ENCODE results near the gene RNF123.

RNF123 gene

GRCh38 chr3:49699281-49699979, 10.1 kb downstream of the RNF123 start:
- no peak overlapping the region for H3K4me3 ChIP-seq (ENCODE audit: low read length)
- no peak overlapping the region for H3K4me2 ChIP-seq (ENCODE audit: low read length)
- H3K36me3 ChIP-seq (ENCODE audit: insufficient read depth, low read length) = peaks cover 29% of the 10 kb centered on the region
- no peaks in the 10 kb centered on the region for H3K27me3 ChIP-seq (ENCODE audit: control insufficient read depth, insufficient read depth, low read length)
- H3K9me3 ChIP-seq (replicated peaks; ENCODE audit: low read length) = no peaks in the 10 kb centered on the region
- no peaks in the 10 kb centered on the region for H3K4me1 ChIP-seq (ENCODE audit: control insufficient read depth, insufficient read depth, low read length)
- H3K9ac ChIP-seq (ENCODE audit: low read depth, low read length) = no peak overlapping the region

- Histone ChIP-seq H3K4me2 (ENCODE audit: low read length) (no peak overlapping the region), H3K27me3 (ENCODE audit: control insufficient read depth, insufficient read depth, low read length) (no peaks in the 10 kb centered on the region), H3K9ac (ENCODE audit: low read depth, low read length) (no peak overlapping the region), H3K36me3 (ENCODE audit: insufficient read depth, low read length) (peaks cover 32% of the 10 kb centered on the region), H3K4me1 (ENCODE audit: control insufficient read depth, insufficient read depth, low read length) (no peaks in the 10 kb centered on the region), H3K9me3 (replicated peaks; ENCODE audit: low read length) (no peaks in the 10 kb centered on the region), H3K4me3 (ENCODE audit: low read length) (no peak overlapping the region)
Observed at GRCh38 chr3:49700014-49700413, 10.7 kb downstream of the RNF123 start.

- peaks cover 32% of the 10 kb centered on the region for H3K36me3 ChIP-seq (ENCODE audit: insufficient read depth, low read length)
- H3K9ac ChIP-seq (ENCODE audit: low read depth, low read length) = no peak overlapping the region
- H3K27me3 ChIP-seq (ENCODE audit: control insufficient read depth, insufficient read depth, low read length) = no peaks in the 10 kb centered on the region
- H3K9me3 ChIP-seq (replicated peaks; ENCODE audit: low read length) = no peaks in the 10 kb centered on the region
- no peak overlapping the region for H3K4me2 ChIP-seq (ENCODE audit: low read length)
- no peaks in the 10 kb centered on the region for H3K4me1 ChIP-seq (ENCODE audit: control insufficient read depth, insufficient read depth, low read length)
- no peak overlapping the region for H3K4me3 ChIP-seq (ENCODE audit: low read length)
Observed at GRCh38 chr3:49700453-49701128, 11.2 kb downstream of the RNF123 start.

GRCh38 chr3:49701388-49702077, 12.2 kb downstream of the RNF123 start:
- Histone ChIP-seq H3K9me3 (replicated peaks; ENCODE audit: low read length) (no peaks in the 10 kb centered on the region), H3K4me3 (ENCODE audit: low read length) (no peak overlapping the region), H3K4me2 (ENCODE audit: low read length) (no peak overlapping the region), H3K36me3 (ENCODE audit: insufficient read depth, low read length) (peaks cover 35% of the 10 kb centered on the region), H3K27me3 (ENCODE audit: control insufficient read depth, insufficient read depth, low read length) (no peaks in the 10 kb centered on the region), H3K4me1 (ENCODE audit: control insufficient read depth, insufficient read depth, low read length) (no peaks in the 10 kb centered on the region), H3K9ac (ENCODE audit: low read depth, low read length) (no peak overlapping the region)

GRCh38 chr3:49702672-49703071, 13.3 kb downstream of the RNF123 start:
- H3K4me3 ChIP-seq (ENCODE audit: low read length) = no peak overlapping the region
- no peaks in the 10 kb centered on the region for H3K4me1 ChIP-seq (ENCODE audit: control insufficient read depth, insufficient read depth, low read length)
- H3K4me2 ChIP-seq (ENCODE audit: low read length) = no peak overlapping the region
- no peak overlapping the region for H3K9ac ChIP-seq (ENCODE audit: low read depth, low read length)
- no peaks in the 10 kb centered on the region for H3K27me3 ChIP-seq (ENCODE audit: control insufficient read depth, insufficient read depth, low read length)
- H3K9me3 ChIP-seq (replicated peaks; ENCODE audit: low read length) = no peaks in the 10 kb centered on the region
- H3K36me3 ChIP-seq (ENCODE audit: insufficient read depth, low read length) = peaks cover 36% of the 10 kb centered on the region

- H3K36me3 ChIP-seq (ENCODE audit: insufficient read depth, low read length) = peaks cover 36% of the 10 kb centered on the region
- no peaks in the 10 kb centered on the region for H3K27me3 ChIP-seq (ENCODE audit: control insufficient read depth, insufficient read depth, low read length)
- no peak overlapping the region for H3K4me2 ChIP-seq (ENCODE audit: low read length)
- no peak overlapping the region for H3K9ac ChIP-seq (ENCODE audit: low read depth, low read length)
- no peak overlapping the region for H3K4me3 ChIP-seq (ENCODE audit: low read length)
- no peaks in the 10 kb centered on the region for H3K4me1 ChIP-seq (ENCODE audit: control insufficient read depth, insufficient read depth, low read length)
- H3K9me3 ChIP-seq (replicated peaks; ENCODE audit: low read length) = no peaks in the 10 kb centered on the region
Observed at GRCh38 chr3:49703443-49703927, 14.1 kb downstream of the RNF123 start.

GRCh38 chr3:49703956-49704355, 14.6 kb downstream of the RNF123 start:
- Histone ChIP-seq H3K9ac (ENCODE audit: low read depth, low read length) (no peak overlapping the region), H3K36me3 (ENCODE audit: insufficient read depth, low read length) (peaks cover 36% of the 10 kb centered on the region), H3K9me3 (replicated peaks; ENCODE audit: low read length) (no peaks in the 10 kb centered on the region), H3K4me3 (ENCODE audit: low read length) (no peak overlapping the region), H3K4me1 (ENCODE audit: control insufficient read depth, insufficient read depth, low read length) (no peaks in the 10 kb centered on the region), H3K27me3 (ENCODE audit: control insufficient read depth, insufficient read depth, low read length) (no peaks in the 10 kb centered on the region), H3K4me2 (ENCODE audit: low read length) (no peak overlapping the region)

GRCh38 chr3:49704629-49705028, 15.3 kb downstream of the RNF123 start:
- Histone ChIP-seq H3K36me3 (ENCODE audit: insufficient read depth, low read length) (peaks cover 34% of the 10 kb centered on the region), H3K9ac (ENCODE audit: low read depth, low read length) (no peak overlapping the region)

GRCh38 chr3:49705390-49705960, 16.1 kb downstream of the RNF123 start:
- Histone ChIP-seq H3K27me3 (ENCODE audit: control insufficient read depth, insufficient read depth, low read length) (no peaks in the 10 kb centered on the region), H3K4me2 (ENCODE audit: low read length) (no peak overlapping the region), H3K9ac (ENCODE audit: low read depth, low read length) (no peak overlapping the region), H3K4me3 (ENCODE audit: low read length) (no peak overlapping the region), H3K9me3 (replicated peaks; ENCODE audit: low read length) (no peaks in the 10 kb centered on the region), H3K36me3 (ENCODE audit: insufficient read depth, low read length) (peaks cover 28% of the 10 kb centered on the region), H3K4me1 (ENCODE audit: control insufficient read depth, insufficient read depth, low read length) (no peaks in the 10 kb centered on the region)

More at GRCh38 chr3:49704629-49705028, 15.3 kb downstream of the RNF123 start:
- H3K9me3 ChIP-seq (replicated peaks; ENCODE audit: low read length) = no peaks in the 10 kb centered on the region
- no peak overlapping the region for H3K4me3 ChIP-seq (ENCODE audit: low read length)
- no peaks in the 10 kb centered on the region for H3K27me3 ChIP-seq (ENCODE audit: control insufficient read depth, insufficient read depth, low read length)
- no peaks in the 10 kb centered on the region for H3K4me1 ChIP-seq (ENCODE audit: control insufficient read depth, insufficient read depth, low read length)
- no peak overlapping the region for H3K4me2 ChIP-seq (ENCODE audit: low read length)

- Histone ChIP-seq H3K4me2 (ENCODE audit: low read length) (no peak overlapping the region), H3K9me3 (replicated peaks; ENCODE audit: low read length) (no peaks in the 10 kb centered on the region), H3K4me3 (ENCODE audit: low read length) (no peak overlapping the region), H3K36me3 (ENCODE audit: insufficient read depth, low read length) (peaks cover 17% of the 10 kb centered on the region), H3K4me1 (ENCODE audit: control insufficient read depth, insufficient read depth, low read length) (no peaks in the 10 kb centered on the region), H3K9ac (ENCODE audit: low read depth, low read length) (no peak overlapping the region), H3K27me3 (ENCODE audit: control insufficient read depth, insufficient read depth, low read length) (no peaks in the 10 kb centered on the region)
Observed at GRCh38 chr3:49706456-49707112, 17.2 kb downstream of the RNF123 start.

- no peaks in the 10 kb centered on the region for H3K27me3 ChIP-seq (ENCODE audit: control insufficient read depth, insufficient read depth, low read length)
- H3K4me3 ChIP-seq (ENCODE audit: low read length) = no peak overlapping the region
- H3K36me3 ChIP-seq (ENCODE audit: insufficient read depth, low read length) = peaks cover 14% of the 10 kb centered on the region
- no peaks in the 10 kb centered on the region for H3K9me3 ChIP-seq (replicated peaks; ENCODE audit: low read length)
- no peak overlapping the region for H3K4me2 ChIP-seq (ENCODE audit: low read length)
- H3K4me1 ChIP-seq (ENCODE audit: control insufficient read depth, insufficient read depth, low read length) = no peaks in the 10 kb centered on the region
- no peak overlapping the region for H3K9ac ChIP-seq (ENCODE audit: low read depth, low read length)
Observed at GRCh38 chr3:49707113-49707480, 17.7 kb downstream of the RNF123 start.

Measured in skeletal muscle satellite cell (primary cell).